Thoracic aorta (tissue), 2 donors: ENCODE results near the gene VAV2. TPM values are rescaled to one million over a fixed set of nuclear protein-coding genes. Genes with fewer than 3 reads are reported as not detected.

ENCODE experiments used
- ATAC-seq: fragments of 150-250 bp; one replicate; pipeline ENCODE4 v1.8.0; 2017; ENCODE audit warnings: low read depth; ENCODE audit not compliant: insufficient number of reproducible peaks, low FRiP score
- DNase-seq: peaks from one replicate; pipeline ENCODE4 v3.0.0-alpha.2; 2020; ENCODE audit warnings: low spot score
- H3K27ac ChIP-seq, 2 donors: fragments of 200-600 bp; sonication (generic); 1 replicate in 1 of 2; 2 replicates in 1 of 2; pipeline ENCODE4 v1.5.1; 2016; ENCODE audit warnings: mild to moderate bottlenecking in 2 of 2, moderate library complexity in 2 of 2
- H3K27me3 ChIP-seq: fragments of 200-600 bp; sonication (generic); replicated peaks from 2 replicates; pipeline ENCODE4 v1.6.0; 2016; ENCODE audit warnings: mild to moderate bottlenecking; ENCODE audit not compliant: insufficient read depth
- H3K36me3 ChIP-seq: fragments of 200-600 bp; sonication (generic); one replicate; pipeline ENCODE4 v1.5.1; 2016
- H3K4me1 ChIP-seq, 2 donors: fragments of 200-600 bp; sonication (generic); 1 replicate in 1 of 2; 2 replicates in 1 of 2; pipeline versions ENCODE4 v1.5.1 to v1.6.0; 2016; ENCODE audit warnings: low read depth in 2 of 2, mild to moderate bottlenecking in 1 of 2; ENCODE audit not compliant: control insufficient read depth in 1 of 2
- H3K4me3 ChIP-seq: fragments of 200-600 bp; sonication (generic); 2 replicates; pipeline ENCODE4 v1.5.1; 2016; ENCODE audit warnings: mild to moderate bottlenecking
- H3K9me3 ChIP-seq: fragments of 200-600 bp; sonication (generic); 2 replicates; pipeline ENCODE4 v1.5.1; 2016
- total RNA-seq, 2 donors: library from RNA; depleted of rRNA; stranded (reverse); fragments of >200 nt; gene quantifications; one replicate each; pipeline versions ENCODE4 v1.1.0 to v1.2.3, GENCODE V29; 2016
- TF ChIP-seq, protein P1 (sequence below): fragments of 200-600 bp; sonication (generic); IDR thresholded peaks from one replicate; pipeline ENCODE4 v1.5.1; 2019; ENCODE audit warnings: antibody characterized with exemption

Gene VAV2
- total RNA-seq, 2 donors from 2014 or later = 10.1 to 11.5 TPM

DNA sequence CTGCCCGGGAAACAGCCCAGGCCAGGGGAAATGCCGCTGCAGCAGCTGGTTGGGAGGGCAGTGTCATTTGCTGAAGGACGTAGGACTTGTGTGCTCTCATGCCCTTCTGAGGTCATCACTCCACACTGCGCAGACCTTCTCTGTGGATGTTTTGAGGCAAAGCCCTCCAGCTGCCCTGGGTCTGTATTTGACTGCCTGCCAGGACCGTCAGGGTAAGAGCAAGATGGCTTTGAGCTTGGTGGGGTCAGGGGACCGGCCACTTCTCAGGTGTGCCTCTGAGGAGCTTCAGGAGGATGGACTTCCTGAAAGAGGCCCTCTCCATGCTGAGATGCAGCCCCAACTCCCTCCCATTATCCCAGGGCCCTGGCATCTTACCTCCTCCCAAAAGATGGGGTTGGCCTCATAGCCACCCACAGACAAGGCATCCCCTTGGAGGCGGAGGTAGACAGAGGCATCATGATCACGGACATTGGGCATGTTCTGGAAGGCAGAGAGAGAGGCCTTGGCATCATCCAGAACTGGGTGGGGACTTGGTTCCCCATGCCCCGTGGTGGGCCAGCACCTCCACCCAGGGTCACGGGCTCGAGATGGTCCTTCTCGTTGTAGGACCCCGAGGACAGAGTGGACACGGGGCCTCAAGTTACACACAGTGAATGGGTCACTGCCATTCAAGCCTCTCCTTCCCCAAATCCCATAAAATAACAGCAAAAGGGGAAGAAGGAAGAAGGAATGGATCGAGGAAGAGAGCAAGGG lies 273.4 kb downstream of the VAV2 start:
- TF ChIP-seq, protein P1, sequence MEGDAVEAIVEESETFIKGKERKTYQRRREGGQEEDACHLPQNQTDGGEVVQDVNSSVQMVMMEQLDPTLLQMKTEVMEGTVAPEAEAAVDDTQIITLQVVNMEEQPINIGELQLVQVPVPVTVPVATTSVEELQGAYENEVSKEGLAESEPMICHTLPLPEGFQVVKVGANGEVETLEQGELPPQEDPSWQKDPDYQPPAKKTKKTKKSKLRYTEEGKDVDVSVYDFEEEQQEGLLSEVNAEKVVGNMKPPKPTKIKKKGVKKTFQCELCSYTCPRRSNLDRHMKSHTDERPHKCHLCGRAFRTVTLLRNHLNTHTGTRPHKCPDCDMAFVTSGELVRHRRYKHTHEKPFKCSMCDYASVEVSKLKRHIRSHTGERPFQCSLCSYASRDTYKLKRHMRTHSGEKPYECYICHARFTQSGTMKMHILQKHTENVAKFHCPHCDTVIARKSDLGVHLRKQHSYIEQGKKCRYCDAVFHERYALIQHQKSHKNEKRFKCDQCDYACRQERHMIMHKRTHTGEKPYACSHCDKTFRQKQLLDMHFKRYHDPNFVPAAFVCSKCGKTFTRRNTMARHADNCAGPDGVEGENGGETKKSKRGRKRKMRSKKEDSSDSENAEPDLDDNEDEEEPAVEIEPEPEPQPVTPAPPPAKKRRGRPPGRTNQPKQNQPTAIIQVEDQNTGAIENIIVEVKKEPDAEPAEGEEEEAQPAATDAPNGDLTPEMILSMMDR = no peak
- DNase-seq (no peak), ATAC-seq (no peak)

DNA sequence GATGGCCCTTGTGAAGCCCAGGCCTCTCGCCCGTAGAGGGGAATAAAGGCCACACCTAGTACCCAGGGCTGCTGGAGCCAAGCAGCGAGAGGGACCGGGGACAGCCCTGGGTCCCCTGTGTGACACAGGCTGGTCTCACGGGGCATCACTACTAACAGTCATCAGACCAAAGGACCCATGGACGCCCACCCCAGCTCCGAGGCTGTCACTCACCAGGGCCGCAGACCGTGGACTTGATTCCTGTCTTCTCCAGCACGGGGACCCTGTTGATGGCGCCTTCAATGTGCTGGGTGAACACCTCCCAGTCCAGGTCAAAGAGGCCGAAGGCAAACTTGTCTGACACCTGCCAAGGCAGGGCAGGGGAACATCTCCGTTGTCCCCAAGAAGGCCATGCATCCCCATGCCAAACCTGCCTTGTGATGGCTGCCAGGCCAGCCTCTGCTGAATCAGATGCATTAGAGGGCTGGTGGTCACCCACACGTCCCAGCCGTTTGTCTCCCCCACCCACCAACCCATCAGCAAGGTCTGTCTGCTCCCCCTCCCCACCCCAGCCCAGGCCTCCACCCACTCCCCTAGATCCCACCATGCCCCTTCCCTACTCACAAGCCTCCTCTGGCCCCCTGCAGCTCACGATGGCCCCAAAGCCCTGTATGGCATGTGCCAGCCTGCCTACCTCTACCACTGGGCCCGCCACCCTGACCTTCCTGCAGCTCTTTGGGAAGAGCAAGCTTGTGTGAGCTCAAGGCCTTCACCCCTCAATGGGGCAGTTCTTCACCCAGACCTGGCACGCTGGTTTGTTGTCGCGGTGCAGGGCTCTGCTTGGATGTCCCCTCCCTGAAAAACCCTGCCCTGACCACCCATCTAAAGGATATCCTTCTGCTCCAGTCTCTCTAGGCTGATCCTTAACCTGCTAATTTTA lies 274.8 kb downstream of the VAV2 start:
- Histone ChIP-seq H3K27me3 (no peaks in the 10 kb centered on the region), H3K4me1 (no peaks in the 10 kb centered on the region), H3K4me3 (no peak overlapping the region), H3K9me3 (no peaks in the 10 kb centered on the region), H3K27ac (no peak overlapping the region), H3K36me3 (no peaks in the 10 kb centered on the region)
- TF ChIP-seq, protein P1 = no peak
- ATAC-seq (no peak), DNase-seq (no peak)

More for the DNA sequence above, 273.4 kb downstream of the VAV2 start:
- Histone ChIP-seq H3K36me3 (no peaks in the 10 kb centered on the region), H3K4me1 (no peaks in the 10 kb centered on the region), H3K9me3 (no peaks in the 10 kb centered on the region), H3K27ac (no peak overlapping the region), H3K27me3 (no peaks in the 10 kb centered on the region), H3K4me3 (no peak overlapping the region)

DNA sequence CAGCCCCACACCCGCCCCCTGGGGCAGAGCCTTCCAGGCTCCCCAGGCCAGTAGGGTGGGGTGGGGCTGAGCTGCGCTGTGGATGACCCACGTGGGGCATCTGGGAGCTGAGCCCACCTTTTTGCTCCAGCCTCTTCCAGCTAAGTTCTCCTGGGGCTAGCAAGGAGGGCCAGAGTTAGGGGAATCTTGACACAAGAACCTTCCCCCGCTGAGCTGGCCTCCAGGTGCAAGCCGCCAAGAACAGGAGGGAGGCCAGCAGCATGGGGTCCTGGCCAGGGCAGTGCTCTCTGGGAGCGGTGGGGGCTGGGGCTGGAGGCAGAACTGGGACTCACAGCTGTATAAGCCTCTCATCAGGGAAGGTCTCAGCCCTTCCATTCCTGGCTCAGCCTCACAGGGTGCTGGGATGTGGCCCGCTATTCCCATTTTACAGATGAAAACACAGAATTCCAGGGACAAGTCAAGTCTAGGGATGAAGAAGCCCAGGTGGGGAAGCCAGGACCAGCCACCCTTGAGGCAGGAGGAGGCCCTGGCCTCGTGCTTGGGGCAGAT lies 275.5 kb downstream of the VAV2 start:
- Histone ChIP-seq H3K4me1 (no peaks in the 10 kb centered on the region), H3K4me3 (no peak overlapping the region), H3K27ac (no peak overlapping the region), H3K9me3 (no peaks in the 10 kb centered on the region), H3K36me3 (no peaks in the 10 kb centered on the region), H3K27me3 (no peaks in the 10 kb centered on the region)
- TF ChIP-seq, protein P1 = no peak
- no peak for DNase-seq
- no peak for ATAC-seq

DNA sequence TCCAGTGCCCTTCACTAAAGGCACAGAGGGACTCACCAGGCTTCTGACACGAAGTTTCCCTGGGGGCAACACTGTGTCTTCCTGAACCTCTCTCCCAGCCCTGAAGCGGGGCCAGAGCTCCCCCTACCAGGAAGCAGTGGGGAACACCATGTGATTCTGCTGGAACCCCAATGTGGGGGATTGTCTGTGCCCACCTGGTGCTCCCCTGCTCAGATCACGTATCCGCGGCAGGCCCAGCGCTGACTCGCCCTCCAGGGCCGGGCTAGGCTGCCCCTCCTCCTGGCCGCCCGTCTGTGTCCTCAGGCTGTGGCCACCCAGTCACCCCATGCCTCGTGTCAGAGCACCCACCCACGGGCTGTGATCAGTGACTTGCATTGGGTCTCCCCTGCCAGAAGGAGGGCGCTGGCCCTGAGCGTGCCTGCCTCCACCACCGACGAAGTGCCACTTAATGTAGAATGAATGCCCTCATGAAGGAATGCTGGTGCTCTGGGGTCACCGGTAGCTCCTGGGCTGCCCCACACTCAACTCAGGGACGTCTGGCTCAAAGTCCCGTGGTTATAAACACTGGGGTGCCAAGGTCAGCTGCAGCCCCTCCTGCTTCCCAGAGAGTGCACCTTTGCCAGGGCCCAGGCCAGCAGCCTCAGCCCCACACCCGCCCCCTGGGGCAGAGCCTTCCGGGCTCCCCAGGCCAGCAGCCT lies 276.1 kb downstream of the VAV2 start:
- H3K4me1 ChIP-seq = no peaks in the 10 kb centered on the region
- no peak overlapping the region for H3K27ac ChIP-seq
- DNase-seq (no peak), ATAC-seq (no peak)
- no peaks in the 10 kb centered on the region for H3K27me3 ChIP-seq
- H3K4me3 ChIP-seq = no peak overlapping the region
- TF ChIP-seq, protein P1 = no peak
- no peaks in the 10 kb centered on the region for H3K9me3 ChIP-seq
- H3K36me3 ChIP-seq = no peaks in the 10 kb centered on the region
